ENCODE results near the gene DYNC2LI1.

GRCh38 chr2:43814711-43815110, 40.9 kb downstream of the DYNC2LI1 start:
- no peak for TF ChIP-seq POLR2A (IDR thresholded peaks at IDR 0.05; ENCODE audit: low read length)
- no peak for TF ChIP-seq GATA1 (IDR thresholded peaks at IDR 0.05; ENCODE audit: low read depth, low read length)

All from erythroblast (primary cell).